NT2/D1 (cell line): Measurements from ENCODE around the gene TIMM44.

ENCODE experiments used
- SUZ12 ChIP-seq: IDR thresholded peaks from 2 replicates; pipeline ENCODE4 v1.6.1; 2011; ENCODE audit not compliant: insufficient read length, insufficient read depth; ENCODE audit errors: extremely low read depth
- YY1 ChIP-seq: IDR thresholded peaks from 2 replicates; pipeline ENCODE4 v1.6.1; 2011; ENCODE audit not compliant: insufficient read length, insufficient read depth
- ZNF274 ChIP-seq: IDR thresholded peaks from 2 replicates; pipeline ENCODE4 v1.6.1; 2011; ENCODE audit warnings: mild to moderate bottlenecking, low read depth, low read length

DNA sequence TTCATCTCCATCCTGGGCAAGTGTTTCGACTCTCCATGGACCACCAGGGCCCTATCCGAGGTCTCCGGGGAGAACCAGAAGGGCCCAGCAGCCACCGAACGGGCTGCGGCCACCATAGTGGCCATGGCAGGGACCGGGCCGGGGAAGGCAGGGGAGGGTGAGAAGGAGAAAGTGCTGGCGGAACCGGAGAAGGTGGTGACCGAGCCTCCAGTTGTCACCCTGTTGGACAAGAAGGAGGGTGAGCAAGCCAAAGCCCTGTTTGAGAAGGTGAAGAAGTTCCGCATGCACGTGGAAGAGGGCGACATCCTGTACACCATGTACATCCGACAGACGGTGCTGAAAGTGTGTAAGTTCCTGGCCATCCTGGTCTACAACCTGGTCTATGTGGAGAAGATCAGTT is 44.5 kb downstream of the TIMM44 start:
- TF ChIP-seq YY1 (no peak), ZNF274 (no peak), SUZ12 (no peak)
